Endometrium (tissue), 2 donors: ENCODE data around the gene WBP2.

Source experiments
- FAIRE-seq: peaks from 2 replicates; lab custom pipeline; 2012; peaks lifted over from hg19 to GRCh38; lab: Jason Lieb, UNC
- donor health status: control.
- donor health status: control.

WBP2 gene

GRCh38 chr17:75827308-75828075 lies 27.6 kb downstream of the WBP2 start:
- no peak for FAIRE-seq

- FAIRE-seq: no peak
These were observed 28.4 kb downstream of the WBP2 start for GRCh38 chr17:75826561-75827307.

- FAIRE-seq: no peak
These were observed 29.3 kb downstream of the WBP2 start for GRCh38 chr17:75825748-75826370.

GRCh38 chr17:75825149-75825552 lies 30.0 kb downstream of the WBP2 start:
- no peak for FAIRE-seq

- no peak for FAIRE-seq
These were observed 30.5 kb downstream of the WBP2 start for GRCh38 chr17:75824666-75825065.

GRCh38 chr17:75824050-75824552 lies 31.0 kb downstream of the WBP2 start:
- FAIRE-seq: no peak

GRCh38 chr17:75823257-75824041 lies 31.7 kb downstream of the WBP2 start:
- FAIRE-seq: no peak

- FAIRE-seq: no peak
These were observed 32.4 kb downstream of the WBP2 start for GRCh38 chr17:75822800-75823166.

- no peak for FAIRE-seq
These were observed 32.9 kb downstream of the WBP2 start for GRCh38 chr17:75822119-75822799.

- FAIRE-seq: no peak
These were observed 33.6 kb downstream of the WBP2 start for GRCh38 chr17:75821552-75821951.

GRCh38 chr17:75820094-75821080 lies 34.7 kb downstream of the WBP2 start:
- no peak for FAIRE-seq

- FAIRE-seq: no peak
These were observed 35.5 kb downstream of the WBP2 start for GRCh38 chr17:75819678-75820077.

- FAIRE-seq: no peak
These were observed 36.0 kb downstream of the WBP2 start for GRCh38 chr17:75819116-75819515.

GRCh38 chr17:75818326-75818885 lies 36.7 kb downstream of the WBP2 start:
- no peak for FAIRE-seq

GRCh38 chr17:75817571-75817970 lies 37.6 kb downstream of the WBP2 start:
- FAIRE-seq: no peak

- no peak for FAIRE-seq
These were observed 38.4 kb downstream of the WBP2 start for GRCh38 chr17:75816693-75817092.

- FAIRE-seq: no peak
These were observed 39.7 kb downstream of the WBP2 start for GRCh38 chr17:75815399-75815798.

- FAIRE-seq: no peak
These were observed 40.2 kb downstream of the WBP2 start for GRCh38 chr17:75814900-75815373.

GRCh38 chr17:75814021-75814395 lies 41.1 kb downstream of the WBP2 start:
- FAIRE-seq: no peak
